SK-MEL-5 (cell line): ENCODE measurements around the gene SLC49A4. TPM values are rescaled to one million over a fixed set of nuclear protein-coding genes. Genes with fewer than 3 reads are reported as not detected.

Experiments
- DNase-seq: peaks from one replicate; pipeline ENCODE4 v3.0.0-alpha.2; 2016; ENCODE audit warnings: low read depth, low spot score
- in situ Hi-C: cut with HindIII; loops from 2 replicates; pipeline ENCODE4 v1.10.0; 2016; ENCODE audit warnings: low sequenced_read_pairs, high pct_unique_total_duplicates, low pct_unique_long_range_greater_than_20kb
- total RNA-seq: library from RNA; depleted of rRNA; stranded (reverse); fragments of >200 nt; shearing (Covaris generic); gene quantifications from 2 replicates; pipeline ENCODE4 v1.2.3, GENCODE V29; 2014

Gene SLC49A4
- total RNA-seq, 1 experiment from 2014 or later = 42.1 TPM

DNA sequence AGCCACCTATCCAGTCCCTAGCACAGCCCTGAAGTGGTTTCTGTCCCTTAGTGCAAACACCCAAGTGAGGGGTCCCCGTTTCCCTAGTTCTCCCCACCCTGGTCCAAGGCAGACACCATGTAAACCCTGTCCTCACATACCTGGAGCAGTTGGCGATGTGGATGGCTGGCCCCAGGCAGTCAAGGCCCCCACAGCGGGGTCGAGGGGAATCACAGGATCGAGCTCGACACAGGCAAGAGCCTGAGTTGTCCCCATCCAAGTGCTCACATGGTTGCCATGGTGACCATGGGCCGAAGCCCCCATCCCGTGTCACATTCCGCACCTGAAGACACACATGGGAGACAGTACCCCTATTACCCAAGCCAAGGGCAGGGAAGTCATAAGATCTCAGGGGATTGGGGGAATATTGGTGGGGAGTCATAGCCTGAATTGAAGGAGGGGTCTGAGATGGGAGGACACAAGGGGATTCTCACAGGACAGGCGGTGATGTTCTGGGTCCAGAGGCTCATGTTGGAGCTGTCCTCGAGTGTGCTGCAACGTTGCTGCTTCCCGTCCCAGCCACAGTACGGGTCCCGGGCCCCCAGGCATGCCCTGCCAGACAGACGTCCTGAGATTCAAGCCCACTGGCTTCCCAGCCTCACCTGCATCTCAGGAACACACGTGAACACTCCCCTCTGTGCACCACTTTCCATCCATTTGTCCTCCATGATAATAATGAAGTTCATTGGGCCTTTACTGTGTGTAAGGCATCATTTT is 120.6 kb downstream of the SLC49A4 start:
- in situ Hi-C loops = no loop called here
- DNase-seq = no peak

DNA sequence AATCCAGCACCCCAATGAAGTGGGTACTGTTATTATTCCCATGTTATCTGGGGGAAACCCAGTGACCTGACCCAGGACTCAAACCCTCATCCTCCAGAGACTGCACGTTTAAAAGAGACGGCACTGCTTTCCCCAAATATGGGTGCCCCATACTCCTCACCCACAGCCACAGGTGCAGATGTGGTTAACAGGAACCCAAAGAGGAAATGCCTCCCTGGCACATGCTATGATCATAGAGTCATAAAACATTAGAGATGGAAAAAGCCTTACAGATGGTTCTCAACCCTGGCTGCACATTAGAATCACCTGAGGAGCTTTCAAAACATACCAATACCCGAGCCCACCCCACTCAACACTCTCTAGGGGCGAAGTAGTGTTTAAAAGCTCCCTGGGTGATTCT is 121.2 kb downstream of the SLC49A4 start:
- in situ Hi-C loops = no loop called here
- no peak for DNase-seq

DNA sequence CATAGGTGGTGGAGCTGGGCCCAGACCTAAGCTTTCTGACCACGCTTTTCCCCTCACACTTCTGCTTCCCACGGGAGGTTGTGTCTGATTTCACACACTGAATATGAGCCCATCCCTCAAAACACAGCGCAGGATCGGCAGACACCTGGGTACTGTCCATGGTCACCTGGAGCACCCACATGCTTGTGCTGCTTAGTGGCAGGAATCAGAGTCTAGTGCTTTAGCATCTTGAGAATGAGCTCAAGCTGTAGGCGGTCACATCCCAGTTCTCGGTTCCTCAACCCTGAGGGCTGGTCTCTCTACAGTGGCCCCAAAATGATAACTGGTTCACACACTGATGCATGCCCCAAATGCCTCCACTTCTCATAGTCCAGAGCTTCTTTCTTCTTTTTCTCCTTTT is 121.7 kb downstream of the SLC49A4 start:
- in situ Hi-C loops = no loop called here
- DNase-seq = no peak

DNA sequence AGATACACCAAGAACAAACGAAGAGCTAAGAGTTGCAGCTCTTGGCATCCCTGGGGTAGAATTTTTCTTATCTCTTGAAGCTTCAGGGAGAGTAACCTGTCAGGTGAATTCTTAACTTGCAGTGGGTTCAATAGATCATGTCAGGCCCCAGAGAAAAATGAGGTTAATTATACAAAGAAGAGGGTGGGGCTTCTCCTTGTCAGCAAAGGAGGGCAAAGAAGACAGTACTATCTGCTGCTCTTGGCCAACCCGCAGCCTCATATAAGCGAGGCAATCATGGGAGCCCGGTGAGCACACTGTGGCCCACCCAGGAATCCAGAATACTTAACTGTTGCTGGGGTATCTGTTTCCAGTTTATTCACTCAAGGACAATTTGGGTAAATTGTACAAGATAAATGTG is 122.5 kb downstream of the SLC49A4 start:
- DNase-seq = no peak
- in situ Hi-C loops = no loop called here

DNA sequence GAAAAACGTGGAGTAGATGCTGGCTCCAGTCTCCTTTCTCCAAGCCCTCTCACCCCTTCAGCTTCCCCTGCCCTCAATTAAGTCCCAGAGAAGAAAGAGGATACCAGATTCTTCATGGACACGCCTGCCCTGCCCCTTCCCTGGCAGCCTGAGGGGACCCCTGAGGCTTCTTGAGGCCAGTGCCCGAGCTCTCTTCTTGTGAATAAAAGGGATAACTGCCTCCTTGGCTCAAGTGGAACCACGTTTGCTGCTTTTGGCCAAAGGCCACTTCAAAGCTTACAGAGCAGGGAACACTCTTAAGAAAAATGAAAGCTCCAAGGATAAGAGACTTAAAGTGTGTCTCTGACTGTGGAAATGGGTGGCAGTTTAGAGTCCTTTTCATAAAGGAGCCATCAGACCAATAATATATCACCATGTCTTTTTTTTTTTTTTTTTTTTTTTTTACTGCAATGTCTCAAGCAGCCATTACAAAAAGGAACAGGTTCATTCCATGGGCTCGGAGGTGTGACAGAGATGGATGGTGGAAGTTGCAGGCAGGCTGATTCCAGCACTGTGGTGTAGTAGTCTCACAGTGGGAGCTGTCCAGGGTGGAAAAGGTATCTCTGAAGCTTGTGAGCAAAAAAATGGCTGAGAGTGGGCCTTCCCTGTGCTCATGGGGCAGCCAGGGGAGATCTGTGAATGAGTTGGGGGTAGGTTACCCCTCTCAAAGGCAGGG is 123.9 kb downstream of the SLC49A4 start:
- no peak for DNase-seq
- in situ Hi-C loops = no loop called here

DNA sequence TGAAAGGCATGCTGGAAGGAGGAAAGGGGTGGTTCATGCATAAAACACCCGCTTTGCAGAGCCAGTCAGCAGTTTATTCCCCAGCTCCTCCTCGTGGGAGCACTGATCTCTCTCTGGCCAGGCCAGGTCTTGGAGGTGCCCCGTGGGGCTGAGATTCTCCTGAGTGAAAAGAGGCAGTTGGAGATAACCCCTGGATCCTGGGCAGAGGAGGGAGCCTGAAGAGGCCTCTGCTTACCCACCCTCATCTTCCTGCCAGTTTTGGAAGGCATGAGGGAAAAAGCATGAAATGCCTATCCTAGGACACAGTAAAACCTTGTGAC is 124.4 kb downstream of the SLC49A4 start:
- no peak for DNase-seq
- in situ Hi-C loops = no loop called here

DNA sequence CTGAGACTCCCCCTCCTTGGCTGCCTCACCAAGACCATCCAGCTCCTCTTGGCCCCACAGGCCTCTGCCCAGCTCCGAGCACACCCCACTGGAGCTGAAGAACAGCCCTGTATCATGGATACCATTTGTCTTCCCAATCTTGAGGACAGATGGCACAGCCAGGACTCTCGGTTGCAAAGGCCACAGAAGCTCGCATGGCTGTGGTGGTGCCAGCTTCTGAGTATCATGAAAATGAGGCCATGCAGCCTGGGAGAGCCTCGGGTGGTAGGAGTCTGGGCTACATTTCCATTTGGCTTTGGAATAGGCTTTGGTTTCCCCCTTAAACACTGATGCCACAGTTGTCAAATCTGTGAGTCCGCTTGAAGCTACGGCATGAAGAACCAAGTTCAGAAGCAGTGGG is 126.1 kb downstream of the SLC49A4 start:
- in situ Hi-C loops = no loop called here
- DNase-seq = no peak

DNA sequence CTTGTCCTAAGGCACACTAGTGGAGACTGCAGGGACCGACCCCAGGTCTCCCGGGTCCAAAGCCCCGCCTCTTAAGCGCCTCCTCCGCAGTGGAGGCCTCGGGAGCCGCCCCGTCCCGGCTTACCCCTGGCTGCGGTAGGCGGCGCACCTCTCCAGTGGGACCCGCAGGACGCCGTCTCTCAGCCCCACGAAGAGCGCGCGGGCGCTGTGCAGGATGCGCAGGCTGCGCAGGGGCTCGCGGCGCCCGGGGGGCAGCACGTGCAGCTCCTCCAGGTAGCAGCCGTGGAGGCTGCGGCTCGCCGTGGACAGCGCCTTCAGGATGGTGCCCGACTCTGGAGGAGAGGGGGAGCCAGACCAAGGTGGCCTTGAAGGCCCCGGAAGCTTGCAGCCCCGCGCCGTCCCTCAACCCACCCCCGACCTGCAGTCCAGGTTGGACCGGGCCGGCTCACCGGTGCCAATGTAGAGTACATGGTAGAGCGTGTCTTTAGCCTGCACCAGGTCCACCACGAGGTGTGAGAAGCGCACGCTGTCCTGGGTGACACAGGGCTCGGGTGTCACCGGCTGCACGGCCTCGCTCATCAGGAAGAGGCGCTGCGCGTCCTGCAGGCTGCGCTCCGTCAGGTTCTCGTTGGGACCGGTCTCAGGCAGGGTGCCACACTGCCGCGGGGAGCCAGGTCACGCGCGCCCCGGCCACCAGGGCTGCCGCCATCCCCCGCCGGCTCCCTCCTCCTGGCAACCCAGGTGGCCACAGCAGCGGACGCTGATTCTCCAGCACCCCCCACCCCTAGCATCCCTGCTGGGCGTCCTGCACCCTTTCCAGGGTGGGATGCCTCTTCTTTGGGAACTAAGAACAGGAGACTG is 127.2 kb downstream of the SLC49A4 start:
- peak; percentile 14 for DNase-seq
- in situ Hi-C loops = no loop called here

DNA sequence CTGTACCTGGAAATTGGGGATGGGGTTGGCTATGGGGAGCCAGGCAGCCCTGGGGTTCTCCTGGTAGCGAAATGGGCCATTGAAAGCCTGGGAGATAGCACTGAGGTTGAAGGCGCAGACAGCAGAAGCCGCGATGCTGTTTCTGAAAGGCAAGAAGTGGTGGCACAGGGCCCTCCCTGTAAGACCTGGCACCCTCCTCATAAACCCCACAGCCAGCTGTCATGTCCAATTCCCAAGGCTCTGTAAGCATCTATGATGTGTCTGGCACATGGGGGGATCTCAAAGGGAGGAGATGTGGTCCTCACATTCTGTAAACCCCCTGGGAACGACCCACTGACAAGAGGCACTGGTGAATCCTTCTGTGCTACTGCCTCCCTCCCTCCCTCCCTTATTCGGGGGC is 128.7 kb downstream of the SLC49A4 start:
- no peak for DNase-seq
- in situ Hi-C loops = no loop called here

DNA sequence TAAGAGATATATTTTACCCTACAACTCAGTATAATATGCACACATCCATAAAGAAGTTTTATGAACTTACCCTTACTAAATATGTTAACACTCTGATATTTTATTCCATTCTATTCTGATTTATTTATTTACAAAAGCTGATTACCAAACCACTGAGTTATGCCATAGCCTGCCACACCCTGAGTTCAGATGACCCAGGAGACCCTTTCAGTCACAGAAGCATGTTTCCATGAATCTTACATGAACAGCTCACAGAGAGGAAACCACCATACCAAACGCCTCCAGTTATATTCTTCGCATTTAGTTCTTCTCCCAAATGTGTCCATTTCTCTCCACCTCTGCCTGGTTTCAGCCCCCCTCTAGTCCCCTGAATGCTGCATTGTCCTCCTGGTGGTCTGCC is 129.2 kb downstream of the SLC49A4 start:
- in situ Hi-C loops = no loop called here
- no peak for DNase-seq

DNA sequence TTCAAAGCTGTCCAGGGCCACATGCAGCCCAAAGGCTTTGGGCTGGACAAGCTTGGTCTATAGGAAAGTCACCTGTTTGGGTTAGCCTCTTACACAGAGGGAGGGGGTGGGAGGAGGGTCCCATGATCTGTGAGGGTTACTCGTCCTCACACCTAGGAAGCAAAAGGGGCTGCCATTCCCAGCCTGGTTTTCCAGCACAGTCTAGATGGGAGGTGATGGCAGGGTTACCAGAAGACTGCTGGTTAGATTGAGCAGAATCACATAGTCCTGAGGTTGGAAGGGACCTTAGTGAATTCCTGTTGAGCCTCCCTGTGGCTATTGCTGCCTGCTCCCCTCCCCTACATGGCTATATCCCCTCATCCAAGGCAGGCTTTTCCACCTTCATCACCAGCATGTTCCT is 130.9 kb downstream of the SLC49A4 start:
- in situ Hi-C loops = no loop called here
- DNase-seq = no peak

DNA sequence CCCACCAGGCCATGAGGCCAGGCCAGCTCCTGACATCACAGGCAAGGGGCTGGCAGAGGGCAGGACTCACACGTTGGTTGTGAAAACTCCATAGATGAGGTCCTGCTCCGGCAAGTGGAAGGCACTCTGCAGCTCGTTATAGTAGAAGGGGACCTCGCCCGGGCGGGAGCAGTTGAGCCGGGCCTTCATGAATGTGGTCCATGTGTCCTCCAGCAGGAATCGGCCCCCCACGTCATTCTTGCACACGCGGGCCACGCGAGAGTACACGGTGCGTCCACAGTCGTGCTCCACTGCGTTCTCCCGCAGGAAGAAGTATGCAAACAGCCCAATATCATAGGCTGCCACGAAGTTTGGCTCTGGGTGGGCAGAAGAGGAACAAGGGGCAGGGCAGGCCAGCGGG is 131.5 kb downstream of the SLC49A4 start:
- in situ Hi-C loops = no loop called here

DNA sequence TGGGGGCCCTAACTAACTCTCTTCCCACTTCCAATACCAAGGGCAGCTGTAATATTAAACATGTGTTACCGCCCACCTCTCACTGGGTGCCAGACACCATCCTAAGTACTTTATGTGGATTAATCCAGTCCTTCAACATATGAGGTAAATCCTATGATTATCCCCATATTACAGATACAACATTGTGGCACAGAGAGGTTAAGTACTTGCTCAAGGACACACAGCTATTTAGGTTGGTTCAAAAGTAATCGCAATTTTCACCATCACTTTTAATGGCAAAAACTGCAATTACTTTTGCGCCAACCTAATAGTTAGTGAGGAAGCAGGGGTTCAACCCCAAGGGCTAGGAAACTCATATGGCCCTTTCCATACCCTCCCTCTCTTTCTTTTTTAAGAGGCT is 131.9 kb downstream of the SLC49A4 start:
- in situ Hi-C loops = no loop called here
- no peak for DNase-seq

More for the DNA sequence above, 131.5 kb downstream of the SLC49A4 start:
- no peak for DNase-seq

DNA sequence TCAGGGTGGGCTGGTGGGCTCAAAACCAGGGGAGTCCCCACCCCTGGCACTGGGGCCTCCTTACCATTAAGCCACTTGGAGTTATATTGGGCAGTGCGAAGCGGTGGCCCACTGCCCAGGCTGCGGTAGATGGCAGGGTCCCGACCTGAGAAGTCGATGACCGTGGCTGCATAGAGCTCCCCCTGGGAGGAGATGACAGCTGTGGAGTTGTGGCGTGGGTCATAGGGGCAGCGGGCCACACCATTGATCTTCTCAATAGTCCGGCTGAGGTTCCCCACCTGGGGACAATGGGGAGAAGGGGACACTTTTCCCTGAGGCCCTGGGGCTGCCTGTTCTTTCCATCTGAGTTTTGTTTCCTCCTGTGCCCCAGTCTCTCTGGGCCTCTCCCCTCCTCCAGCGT is 132.9 kb downstream of the SLC49A4 start:
- no peak for DNase-seq
- in situ Hi-C loops = no loop called here

DNA sequence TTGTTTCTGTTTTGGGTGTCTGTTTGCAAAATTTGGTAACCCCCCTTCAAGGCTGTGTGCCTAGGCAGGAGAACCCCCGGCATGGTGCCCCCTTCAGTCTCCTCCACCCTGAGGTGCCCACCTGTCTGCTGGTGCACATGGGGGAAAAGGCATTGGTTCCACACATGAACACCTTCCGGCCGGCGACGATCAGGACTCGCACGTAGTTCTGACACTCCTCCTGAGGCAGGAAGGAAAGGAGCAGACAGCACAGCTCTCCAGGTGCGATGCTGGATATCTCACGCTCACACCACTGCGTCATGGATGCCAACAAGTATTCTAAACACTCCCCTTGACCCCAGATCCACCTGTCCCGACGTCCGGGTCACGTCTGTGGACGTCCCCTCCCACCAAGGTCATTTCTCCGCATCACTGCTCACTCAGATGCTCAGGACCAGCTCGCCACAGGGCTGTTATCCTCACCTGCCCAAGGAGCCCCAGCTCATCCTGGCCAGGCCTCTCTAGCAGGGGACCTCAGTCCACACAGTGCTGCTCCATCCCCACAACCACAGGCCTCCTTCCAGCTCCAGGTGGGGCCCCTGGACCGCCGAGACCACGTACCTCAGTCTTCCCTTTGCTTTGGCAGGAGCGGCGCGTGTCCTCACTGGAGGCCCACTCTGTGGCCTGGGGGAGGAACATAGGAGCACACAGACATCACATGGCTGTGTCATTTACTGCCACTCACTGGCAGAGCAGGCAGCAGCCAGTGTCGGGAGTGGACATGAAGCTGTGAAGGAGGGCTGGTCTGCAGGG is 133.7 kb downstream of the SLC49A4 start:
- in situ Hi-C loops = no loop called here
- DNase-seq = no peak

DNA sequence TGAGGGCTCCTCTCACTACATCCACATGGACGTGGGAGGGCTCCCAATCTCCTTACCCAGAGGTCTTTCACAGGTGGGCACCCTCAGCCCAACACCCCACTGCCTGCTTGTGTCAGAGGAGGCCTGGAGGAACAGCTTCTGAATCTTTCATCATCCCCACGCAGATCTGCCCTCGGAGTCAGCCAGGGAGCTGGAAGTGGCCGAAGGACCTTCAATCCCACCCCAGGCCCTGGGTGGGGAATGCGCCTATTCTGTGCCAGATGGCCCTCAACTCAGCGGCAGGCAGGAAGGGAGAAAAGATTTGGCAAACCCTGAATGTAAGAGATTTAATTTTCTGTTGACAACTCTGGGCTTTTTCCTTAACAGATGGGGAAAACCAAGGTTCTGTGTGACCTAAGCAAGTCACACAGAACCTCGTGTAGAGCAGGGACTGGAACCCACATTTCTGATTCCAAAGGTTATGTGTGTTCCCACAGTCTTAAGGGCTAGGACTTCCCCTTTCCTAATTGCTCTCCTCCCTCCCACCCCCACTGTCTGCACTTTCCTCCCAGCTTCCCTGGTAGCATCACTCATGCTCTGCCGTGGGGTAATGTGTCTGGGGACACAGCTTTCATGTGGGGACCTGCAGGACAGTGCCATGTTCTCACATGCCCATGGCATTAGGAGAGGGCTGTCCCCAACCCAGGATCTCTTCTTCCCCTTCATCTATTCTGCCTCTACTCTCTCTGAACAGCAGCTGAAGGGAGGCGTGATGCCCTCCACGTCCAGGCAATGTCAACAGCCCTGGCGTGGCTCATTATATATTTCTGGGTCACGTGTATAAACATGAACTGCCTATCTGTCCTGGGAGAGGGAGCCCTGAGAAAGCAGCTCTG is 134.6 kb downstream of the SLC49A4 start:
- no peak for DNase-seq
- in situ Hi-C loops = no loop called here
